Measurements from ENCODE around the gene CFAP119. TPM values are rescaled to one million over a fixed set of nuclear protein-coding genes. Genes with fewer than 3 reads are reported as not detected.

The CFAP119 gene
- polyA plus RNA-seq, 1 donor from 2014 or later: 0.63 TPM

Other genes with a start within 250 kb of the CFAP119 start
- 12.7 TPM for gene ZNF768, start 235.5 kb downstream of the CFAP119 start, polyA plus RNA-seq
- gene ZNF747, start 227.2 kb downstream of the CFAP119 start, polyA plus RNA-seq: 14.8 TPM
- 6.2 TPM for gene ZNF764, start 203.7 kb downstream of the CFAP119 start, polyA plus RNA-seq
- 40.7 TPM for gene ZNF688, start 190.3 kb downstream of the CFAP119 start, polyA plus RNA-seq
- 2.9 TPM for gene ZNF785, start 176.4 kb downstream of the CFAP119 start, polyA plus RNA-seq
- 12.8 TPM for gene ZNF689, start 151.7 kb downstream of the CFAP119 start, polyA plus RNA-seq
- 27.6 TPM for gene PRR14, start 111.1 kb downstream of the CFAP119 start, polyA plus RNA-seq
- gene FBRS, start 103.6 kb downstream of the CFAP119 start, polyA plus RNA-seq: 7.1 TPM
- gene SRCAP, start 62.9 kb downstream of the CFAP119 start, polyA plus RNA-seq: 32.6 TPM
- 36.7 TPM for gene PHKG2, start 13.6 kb downstream of the CFAP119 start, polyA plus RNA-seq
- 56.0 TPM for gene RNF40, start 260 bp upstream of the CFAP119 start, polyA plus RNA-seq
- 0.30 TPM for gene ZNF629, start 25.1 kb upstream of the CFAP119 start, polyA plus RNA-seq
- gene BCL7C, start 132.0 kb upstream of the CFAP119 start, polyA plus RNA-seq: 45.0 TPM
- gene CTF1, start 134.6 kb upstream of the CFAP119 start, polyA plus RNA-seq: not detected
- gene FBXL19, start 161.5 kb upstream of the CFAP119 start, polyA plus RNA-seq: 0.26 TPM
- gene ORAI3, start 187.0 kb upstream of the CFAP119 start, polyA plus RNA-seq: 68.8 TPM
- 3.0 TPM for gene SETD1A, start 195.7 kb upstream of the CFAP119 start, polyA plus RNA-seq
- gene HSD3B7, start 223.1 kb upstream of the CFAP119 start, polyA plus RNA-seq: not detected
- 0.18 TPM for gene STX1B, start 248.6 kb upstream of the CFAP119 start, polyA plus RNA-seq

All from IgD-negative memory B cell (primary cell).